Measurements from ENCODE around the gene TMPRSS11D. TPM values are rescaled to one million over a fixed set of nuclear protein-coding genes. Genes with fewer than 3 reads are reported as not detected.

TMPRSS11D gene
- not detected for total RNA-seq
- long read RNA-seq: 0 reads

- Histone ChIP-seq H3K27ac (no peak within 1 kb of the TSS), H3K27me3 (ENCODE audit: low read depth) (no peaks in the 10 kb centered on the region), H3K9me3 (no peaks in the 10 kb centered on the region), H3K4me3 (no peak within 1 kb of the TSS), H3K36me3 (no peaks in the 10 kb centered on the region), H3K4me1 (no peaks in the 10 kb centered on the region)
- DNase-seq (no peak), ATAC-seq (no peak)
- intact Hi-C loops (cut with DNase I): no loop called here
- TF ChIP-seq CTCF (IDR thresholded peaks at IDR 0.05): no peak
Observed at GRCh38 chr4:67883902-67884301, at the start of gene TMPRSS11D. TMPRSS11D (minus strand) TSS chr4:67884002; CDS start chr4:67883933, 69 bp downstream.

- intact Hi-C loops (cut with DNase I): no loop called here
- no peak overlapping the region for H3K4me3 ChIP-seq
- no peaks in the 10 kb centered on the region for H3K4me1 ChIP-seq
- DNase-seq (no peak), ATAC-seq (no peak)
- H3K36me3 ChIP-seq: no peaks in the 10 kb centered on the region
- no peaks in the 10 kb centered on the region for H3K9me3 ChIP-seq
- H3K27ac ChIP-seq: no peak overlapping the region
- H3K27me3 ChIP-seq (ENCODE audit: low read depth): no peaks in the 10 kb centered on the region
- no peak for TF ChIP-seq CTCF (IDR thresholded peaks at IDR 0.05)
Observed at GRCh38 chr4:67933038-67933437, 49.2 kb upstream of the TMPRSS11D start.

GRCh38 chr4:67931256-67931655 lies 47.5 kb upstream of the TMPRSS11D start:
- Histone ChIP-seq H3K4me3 (no peak overlapping the region), H3K27me3 (ENCODE audit: low read depth) (no peaks in the 10 kb centered on the region), H3K36me3 (no peaks in the 10 kb centered on the region), H3K4me1 (no peaks in the 10 kb centered on the region), H3K9me3 (no peaks in the 10 kb centered on the region), H3K27ac (no peak overlapping the region)
- no peak for TF ChIP-seq CTCF (IDR thresholded peaks at IDR 0.05)
- intact Hi-C loops (cut with DNase I): no loop called here
- DNase-seq: no peak
- ATAC-seq: no peak

- no peaks in the 10 kb centered on the region for H3K9me3 ChIP-seq
- H3K4me3 ChIP-seq: no peak overlapping the region
- no peaks in the 10 kb centered on the region for H3K36me3 ChIP-seq
- ATAC-seq (no peak), DNase-seq (no peak)
- intact Hi-C loops (cut with DNase I): no loop called here
- H3K27ac ChIP-seq: no peak overlapping the region
- H3K4me1 ChIP-seq: no peaks in the 10 kb centered on the region
- no peak for TF ChIP-seq CTCF (IDR thresholded peaks at IDR 0.05)
- H3K27me3 ChIP-seq (ENCODE audit: low read depth): no peaks in the 10 kb centered on the region
Observed at GRCh38 chr4:67929426-67929825, 45.6 kb upstream of the TMPRSS11D start.

GRCh38 chr4:67928546-67928945 lies 44.7 kb upstream of the TMPRSS11D start:
- TF ChIP-seq CTCF (IDR thresholded peaks at IDR 0.05): no peak
- no peak for DNase-seq
- H3K9me3 ChIP-seq: no peaks in the 10 kb centered on the region
- intact Hi-C loops (cut with DNase I): no loop called here
- H3K27me3 ChIP-seq (ENCODE audit: low read depth): no peaks in the 10 kb centered on the region
- H3K27ac ChIP-seq: no peak overlapping the region
- no peaks in the 10 kb centered on the region for H3K4me1 ChIP-seq
- H3K4me3 ChIP-seq: no peak overlapping the region
- H3K36me3 ChIP-seq: no peaks in the 10 kb centered on the region
- no peak for ATAC-seq

- H3K4me1 ChIP-seq: no peaks in the 10 kb centered on the region
- H3K4me3 ChIP-seq: no peak overlapping the region
- no peak for DNase-seq
Observed at GRCh38 chr4:67927251-67927650, 43.4 kb upstream of the TMPRSS11D start.

More at GRCh38 chr4:67927251-67927650, 43.4 kb upstream of the TMPRSS11D start:
- TF ChIP-seq CTCF (IDR thresholded peaks at IDR 0.05): no peak
- Histone ChIP-seq H3K27me3 (ENCODE audit: low read depth) (no peaks in the 10 kb centered on the region), H3K9me3 (no peaks in the 10 kb centered on the region), H3K27ac (no peak overlapping the region), H3K36me3 (no peaks in the 10 kb centered on the region)
- intact Hi-C loops (cut with DNase I): no loop called here
- peak in 1 of 2 donors; percentile 30 for ATAC-seq

All from lower lobe of right lung (tissue), 2 donors.